Mucosa of gallbladder (tissue), 1 donor: Measurements from ENCODE around the gene ZNF280C. TPM values are rescaled to one million over a fixed set of nuclear protein-coding genes. Genes with fewer than 3 reads are reported as not detected.
"Not testable (repeated sequence)": the region's sequence is repeated elsewhere in the genome, so short reads cannot be mapped to it uniquely, and the experiment has no call there.

Source experiments
- DNase-seq: peaks from one replicate; pipeline ENCODE4 v3.0.0-alpha.2; 2020; ENCODE audit warnings: low spot score
- total RNA-seq: library from RNA; stranded (reverse); gene quantifications from one replicate; pipeline ENCODE4 v1.2.1, GENCODE V29; 2021
- donor health status: DM: no; HTN: no; CAD: no.

The ZNF280C gene
- total RNA-seq, 1 donor from 2014 or later = 3.8 TPM

- no peak for DNase-seq
These were observed 7.3 kb downstream of the ZNF280C start for GRCh38 chrX:130261296-130261893.

- DNase-seq = no peak
These were observed 8.4 kb downstream of the ZNF280C start for GRCh38 chrX:130260316-130260715.

- no peak for DNase-seq
These were observed 14.8 kb downstream of the ZNF280C start for GRCh38 chrX:130253916-130254315.

DNA sequence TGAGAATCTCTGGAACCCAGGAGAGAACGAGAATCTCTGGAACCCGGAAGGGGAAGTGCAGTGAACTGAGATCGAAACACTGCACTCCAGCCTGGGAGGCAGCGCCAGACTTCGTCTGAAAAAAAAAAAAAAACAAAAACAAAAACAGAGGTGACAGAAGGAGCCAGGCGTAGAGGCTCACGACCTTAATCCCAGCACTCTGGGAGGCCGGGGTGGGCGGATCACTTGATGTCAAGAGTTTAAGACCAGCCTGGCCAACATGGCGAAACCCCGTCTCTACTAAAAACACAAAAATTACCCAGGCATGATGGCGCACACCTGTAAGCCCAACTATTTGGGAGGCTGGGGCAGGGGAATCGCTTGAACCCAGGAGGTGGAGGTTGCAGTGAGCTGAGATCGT is 17.0 kb downstream of the ZNF280C start:
- DNase-seq = no peak

DNA sequence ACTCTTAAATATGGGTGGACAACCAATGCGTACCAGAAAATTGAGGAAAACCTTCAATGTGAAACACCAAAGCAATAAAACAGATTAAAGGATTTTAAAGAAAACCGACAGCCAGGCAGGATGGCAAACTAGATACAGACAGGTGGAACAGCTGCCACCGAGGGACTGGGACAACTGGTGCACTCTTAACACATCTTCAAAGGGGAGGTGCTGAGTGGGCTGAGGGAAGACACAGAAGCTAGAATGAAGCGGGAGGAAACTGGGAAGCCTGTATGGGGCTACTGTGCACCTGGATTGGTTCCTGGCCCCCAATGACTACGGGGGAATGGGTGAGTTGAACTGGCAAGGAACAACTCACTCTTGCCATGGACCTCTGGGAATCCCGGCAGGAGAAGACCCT is 20.7 kb downstream of the ZNF280C start:
- DNase-seq = no peak

DNA sequence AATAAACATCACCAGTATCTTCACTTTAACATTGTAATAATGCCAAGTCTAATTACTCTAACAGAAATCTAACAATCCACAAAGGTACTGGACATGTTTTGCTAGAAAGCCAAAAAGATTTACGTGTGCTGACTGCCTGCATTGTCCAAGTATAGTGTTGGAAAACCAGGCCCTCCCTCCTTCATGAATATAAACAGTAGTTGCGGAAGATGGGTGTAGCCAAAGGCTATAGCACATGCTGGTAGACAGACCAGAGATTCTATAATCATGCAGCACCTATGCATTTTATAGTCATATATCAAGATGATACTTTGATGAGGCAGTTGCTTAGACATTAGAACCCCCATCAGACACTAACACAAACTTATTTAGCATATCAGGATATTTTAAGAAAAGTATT is 22.6 kb downstream of the ZNF280C start:
- DNase-seq = no peak

- no peak for DNase-seq
These were observed 23.3 kb downstream of the ZNF280C start for GRCh38 chrX:130245441-130245840.

DNA sequence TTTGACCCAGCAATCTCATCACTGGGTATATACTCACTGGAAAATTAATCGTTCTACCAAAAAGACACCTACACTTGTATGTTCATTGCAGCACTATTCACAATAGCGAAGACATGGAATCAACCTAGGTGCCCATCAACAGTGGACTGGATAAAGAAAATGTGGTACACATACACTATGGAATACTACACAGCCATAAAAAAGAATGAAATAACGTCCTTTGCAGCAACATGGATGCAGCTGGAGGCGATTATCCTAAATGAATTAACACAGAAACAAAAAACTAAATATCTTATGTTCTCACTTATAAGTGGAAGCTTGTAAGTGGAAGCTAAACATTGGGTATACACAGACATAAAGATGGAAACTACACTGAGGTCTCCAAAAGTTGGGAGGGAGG is 37.5 kb downstream of the ZNF280C start:
- not testable (repeated sequence) for DNase-seq

DNA sequence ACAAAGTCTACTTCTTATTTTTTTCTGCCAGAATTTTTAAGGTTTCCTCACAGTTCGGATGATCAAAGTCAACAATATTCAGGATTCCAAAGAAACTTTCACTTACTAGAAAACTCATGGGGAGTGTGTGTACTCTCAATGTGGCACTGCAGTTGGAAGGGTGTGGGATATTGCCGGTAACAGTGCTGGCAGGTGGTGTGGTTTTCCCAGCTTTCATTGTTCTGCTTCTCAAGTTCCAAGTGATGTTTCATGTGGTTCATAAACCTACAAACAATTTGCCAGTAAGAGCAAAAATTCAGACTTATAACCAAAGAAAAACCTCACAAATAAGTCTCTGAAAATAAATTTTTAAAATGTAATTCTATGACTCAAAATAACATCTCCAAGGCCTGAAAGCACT is 39.8 kb downstream of the ZNF280C start:
- DNase-seq = no peak

- DNase-seq = no peak
These were observed 43.9 kb downstream of the ZNF280C start for GRCh38 chrX:130224810-130225209.

- DNase-seq = no peak
These were observed 52.4 kb downstream of the ZNF280C start for GRCh38 chrX:130216320-130216719.

DNA sequence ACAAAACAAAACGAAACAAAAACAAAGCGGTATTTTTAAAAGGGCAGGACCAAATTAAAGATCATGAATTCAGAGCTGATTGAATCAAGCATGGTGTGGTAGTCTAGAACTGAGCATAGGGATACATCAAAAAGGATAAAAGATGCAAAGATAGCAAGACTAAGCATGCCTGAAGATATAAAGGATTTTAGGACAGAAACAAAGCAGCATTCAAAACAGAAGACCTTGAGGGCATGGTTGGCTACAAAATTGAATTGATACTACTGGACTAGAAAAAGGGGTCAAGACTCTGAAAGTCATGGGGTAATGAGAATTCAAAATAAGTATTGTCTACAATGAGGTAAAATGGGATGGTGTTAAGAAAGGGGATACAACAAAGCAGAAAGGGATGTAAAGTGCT is 55.3 kb downstream of the ZNF280C start:
- no peak for DNase-seq

DNA sequence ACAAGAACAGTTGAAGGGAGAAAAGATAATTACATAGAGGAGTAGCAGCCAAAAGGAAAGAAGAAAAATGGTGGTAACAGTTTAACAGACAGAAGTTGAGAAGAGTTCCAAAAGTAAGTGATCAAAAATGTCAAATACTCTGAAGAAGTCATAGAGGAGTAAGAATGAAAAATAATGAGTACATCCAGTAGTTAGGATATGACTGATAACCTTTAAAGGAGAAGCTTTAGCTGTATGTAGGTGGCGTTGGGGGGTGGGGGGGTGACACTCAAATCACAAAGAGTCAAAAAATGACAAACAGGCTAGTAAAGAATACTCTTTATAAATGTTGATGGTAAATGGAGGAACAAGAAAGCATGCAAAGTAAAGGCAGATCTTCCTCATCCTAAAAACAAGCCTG is 56.3 kb downstream of the ZNF280C start:
- DNase-seq = no peak

GRCh38 chrX:130211415-130212186 is 57.1 kb downstream of the ZNF280C start:
- no peak for DNase-seq

DNA sequence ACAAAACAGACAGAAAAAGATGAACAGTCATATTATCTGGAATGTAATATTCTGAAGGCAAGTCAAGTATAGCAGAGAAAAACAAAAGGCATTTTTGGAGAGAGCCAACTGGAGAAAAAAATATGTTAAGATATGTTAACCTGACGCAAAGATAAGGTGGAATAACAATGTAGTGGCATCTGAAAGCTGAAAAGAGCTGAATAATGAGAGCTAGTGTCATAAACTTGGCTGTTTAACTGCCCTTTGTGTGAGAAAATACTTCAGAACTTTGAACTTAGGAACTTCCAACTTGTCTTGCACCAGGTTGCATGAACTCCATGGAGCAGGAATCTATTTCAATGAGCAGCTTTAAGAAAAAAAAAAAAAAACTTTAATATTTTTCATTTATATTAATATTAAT is 64.1 kb downstream of the ZNF280C start:
- no peak for DNase-seq

- DNase-seq = no peak
These were observed 71.2 kb downstream of the ZNF280C start for GRCh38 chrX:130197464-130197863.

- no peak for DNase-seq
These were observed 72.2 kb downstream of the ZNF280C start for GRCh38 chrX:130196466-130196865.

- no peak for DNase-seq
These were observed 77.9 kb downstream of the ZNF280C start for GRCh38 chrX:130190801-130191200.

- no peak for DNase-seq
These were observed 82.0 kb downstream of the ZNF280C start for GRCh38 chrX:130186651-130187050.

- no peak for DNase-seq
These were observed 83.8 kb downstream of the ZNF280C start for GRCh38 chrX:130184857-130185256.

DNA sequence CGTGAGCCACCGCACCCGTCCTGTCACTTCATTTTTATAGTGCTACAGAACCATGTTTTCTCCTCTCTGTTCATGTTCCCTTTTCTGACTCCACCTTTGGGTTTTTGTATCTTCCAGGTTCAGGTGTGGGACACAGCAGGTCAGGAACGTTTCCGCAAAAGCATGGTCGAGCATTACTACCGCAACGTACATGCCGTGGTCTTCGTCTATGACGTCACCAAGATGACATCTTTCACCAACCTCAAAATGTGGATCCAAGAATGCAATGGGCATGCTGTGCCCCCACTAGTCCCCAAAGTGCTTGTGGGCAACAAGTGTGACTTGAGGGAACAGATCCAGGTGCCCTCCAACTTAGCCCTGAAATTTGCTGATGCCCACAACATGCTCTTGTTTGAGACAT is 84.5 kb downstream of the ZNF280C start:
- DNase-seq = no peak

- DNase-seq = no peak
These were observed 89.0 kb downstream of the ZNF280C start for GRCh38 chrX:130179579-130180215.

GRCh38 chrX:130179170-130179569 is 89.5 kb downstream of the ZNF280C start:
- DNase-seq = no peak
